Measurements from ENCODE around the gene CTH.

DNA sequence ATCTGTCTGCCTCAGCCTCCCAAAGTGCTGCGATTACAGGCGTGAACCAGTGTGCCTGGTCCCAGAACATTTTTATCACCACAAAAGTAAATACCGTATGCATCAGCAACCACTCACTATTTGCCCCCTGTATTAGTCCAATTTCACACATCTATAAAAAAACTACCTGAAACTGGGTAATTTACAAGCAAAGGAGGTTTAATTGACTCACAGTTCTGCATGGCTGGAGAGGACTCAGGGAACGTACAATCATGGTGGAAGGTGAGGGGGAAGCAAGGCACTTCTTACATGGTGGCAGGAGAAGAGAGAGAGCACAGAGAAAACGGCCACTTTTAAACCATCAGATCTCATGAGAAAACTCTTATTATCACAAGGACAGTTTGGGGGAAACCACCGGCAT lies 25.6 kb upstream of the CTH start:
- TF ChIP-seq, protein P1, sequence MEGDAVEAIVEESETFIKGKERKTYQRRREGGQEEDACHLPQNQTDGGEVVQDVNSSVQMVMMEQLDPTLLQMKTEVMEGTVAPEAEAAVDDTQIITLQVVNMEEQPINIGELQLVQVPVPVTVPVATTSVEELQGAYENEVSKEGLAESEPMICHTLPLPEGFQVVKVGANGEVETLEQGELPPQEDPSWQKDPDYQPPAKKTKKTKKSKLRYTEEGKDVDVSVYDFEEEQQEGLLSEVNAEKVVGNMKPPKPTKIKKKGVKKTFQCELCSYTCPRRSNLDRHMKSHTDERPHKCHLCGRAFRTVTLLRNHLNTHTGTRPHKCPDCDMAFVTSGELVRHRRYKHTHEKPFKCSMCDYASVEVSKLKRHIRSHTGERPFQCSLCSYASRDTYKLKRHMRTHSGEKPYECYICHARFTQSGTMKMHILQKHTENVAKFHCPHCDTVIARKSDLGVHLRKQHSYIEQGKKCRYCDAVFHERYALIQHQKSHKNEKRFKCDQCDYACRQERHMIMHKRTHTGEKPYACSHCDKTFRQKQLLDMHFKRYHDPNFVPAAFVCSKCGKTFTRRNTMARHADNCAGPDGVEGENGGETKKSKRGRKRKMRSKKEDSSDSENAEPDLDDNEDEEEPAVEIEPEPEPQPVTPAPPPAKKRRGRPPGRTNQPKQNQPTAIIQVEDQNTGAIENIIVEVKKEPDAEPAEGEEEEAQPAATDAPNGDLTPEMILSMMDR (IDR thresholded peaks at IDR 0.05) = no peak
- no peak for TF ChIP-seq POLR2A (IDR thresholded peaks at IDR 0.05)

Data from adrenal gland (tissue), 5 donors.